SU-DHL-6 (cell line): ENCODE data around the gene TNFRSF21.

ENCODE experiments used
- EZH2phosphoT487 ChIP-seq: fragments of 200-600 bp; sonication (generic), shearing (Covaris generic); conservative IDR thresholded peaks from 2 replicates; pipeline ENCODE4 v1.6.1; 2018; ENCODE audit warnings: mild to moderate bottlenecking, antibody characterized with exemption, low read length, moderate library complexity, mixed read lengths
- TF ChIP-seq, protein P1 (sequence below): fragments of 200-600 bp; sonication (generic); IDR thresholded peaks from one replicate; pipeline ENCODE4 v1.5.1; 2017; ENCODE audit warnings: antibody characterized with exemption, mild to moderate bottlenecking, low read length, moderate library complexity; ENCODE audit not compliant: insufficient read depth, poor library complexity, severe bottlenecking

DNA sequence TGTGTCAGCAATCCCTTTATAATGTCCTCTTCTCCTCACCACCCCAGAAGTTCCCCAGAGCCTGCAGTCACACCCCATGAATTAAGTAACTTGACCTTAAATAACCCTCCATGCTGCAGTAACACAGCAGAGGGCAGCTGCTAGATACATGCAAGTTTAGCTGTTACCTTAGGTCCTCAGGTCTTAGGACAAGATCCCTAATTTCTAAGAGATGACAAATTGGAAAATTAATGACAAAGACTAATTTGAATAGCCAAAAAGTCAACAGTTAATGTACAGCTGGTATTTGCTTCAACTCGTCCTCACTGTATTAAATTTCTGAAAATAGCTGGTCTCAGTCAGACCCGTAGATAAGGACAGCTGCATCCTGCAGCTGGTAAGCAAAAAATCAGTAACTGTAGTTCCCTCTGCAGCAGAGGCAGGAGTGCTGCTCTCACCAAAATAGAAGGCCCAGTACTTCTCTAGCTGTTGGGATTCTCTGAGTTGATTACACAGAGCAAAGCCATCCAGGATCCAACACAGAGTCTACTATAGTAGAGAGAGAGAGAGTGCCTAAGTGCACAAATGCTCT is 62.4 kb downstream of the TNFRSF21 start:
- TF ChIP-seq, protein P1, sequence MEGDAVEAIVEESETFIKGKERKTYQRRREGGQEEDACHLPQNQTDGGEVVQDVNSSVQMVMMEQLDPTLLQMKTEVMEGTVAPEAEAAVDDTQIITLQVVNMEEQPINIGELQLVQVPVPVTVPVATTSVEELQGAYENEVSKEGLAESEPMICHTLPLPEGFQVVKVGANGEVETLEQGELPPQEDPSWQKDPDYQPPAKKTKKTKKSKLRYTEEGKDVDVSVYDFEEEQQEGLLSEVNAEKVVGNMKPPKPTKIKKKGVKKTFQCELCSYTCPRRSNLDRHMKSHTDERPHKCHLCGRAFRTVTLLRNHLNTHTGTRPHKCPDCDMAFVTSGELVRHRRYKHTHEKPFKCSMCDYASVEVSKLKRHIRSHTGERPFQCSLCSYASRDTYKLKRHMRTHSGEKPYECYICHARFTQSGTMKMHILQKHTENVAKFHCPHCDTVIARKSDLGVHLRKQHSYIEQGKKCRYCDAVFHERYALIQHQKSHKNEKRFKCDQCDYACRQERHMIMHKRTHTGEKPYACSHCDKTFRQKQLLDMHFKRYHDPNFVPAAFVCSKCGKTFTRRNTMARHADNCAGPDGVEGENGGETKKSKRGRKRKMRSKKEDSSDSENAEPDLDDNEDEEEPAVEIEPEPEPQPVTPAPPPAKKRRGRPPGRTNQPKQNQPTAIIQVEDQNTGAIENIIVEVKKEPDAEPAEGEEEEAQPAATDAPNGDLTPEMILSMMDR, result no peak
- no peak for TF ChIP-seq EZH2phosphoT487
